HG03159 (cell line): Measurements from ENCODE around the gene LRMDA.
"Not testable (repeated sequence)": the region's sequence is repeated elsewhere in the genome, so short reads cannot be mapped to it uniquely, and the experiment has no call there.

Experiments
- ATAC-seq: cut with Tn5 transposase; IDR thresholded peaks from one replicate; pipeline ENCODE4 v1.9.1; 2021; ENCODE audit warnings: mild to moderate bottlenecking, moderate library complexity; ENCODE audit not compliant: unreplicated experiment

Gene LRMDA

DNA sequence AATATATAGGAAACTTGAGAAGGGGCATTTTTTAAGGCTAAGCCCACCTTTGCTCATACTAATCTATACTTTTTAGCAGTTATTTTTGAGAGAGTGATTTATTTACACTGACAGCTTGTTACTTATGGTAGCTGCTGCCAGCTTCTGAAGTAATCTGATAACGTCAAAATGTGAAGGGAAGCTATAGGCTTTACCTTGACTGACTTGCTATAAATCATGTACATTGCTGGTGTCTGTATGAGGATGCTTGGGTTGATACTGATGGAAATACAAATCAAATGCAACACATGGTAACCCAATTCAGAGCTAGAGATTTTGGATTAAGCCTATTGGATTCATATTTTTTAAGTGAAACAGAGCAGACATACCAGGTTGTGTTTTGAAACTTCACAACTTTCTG, 299.4 kb downstream of the LRMDA start:
- no peak for ATAC-seq

DNA sequence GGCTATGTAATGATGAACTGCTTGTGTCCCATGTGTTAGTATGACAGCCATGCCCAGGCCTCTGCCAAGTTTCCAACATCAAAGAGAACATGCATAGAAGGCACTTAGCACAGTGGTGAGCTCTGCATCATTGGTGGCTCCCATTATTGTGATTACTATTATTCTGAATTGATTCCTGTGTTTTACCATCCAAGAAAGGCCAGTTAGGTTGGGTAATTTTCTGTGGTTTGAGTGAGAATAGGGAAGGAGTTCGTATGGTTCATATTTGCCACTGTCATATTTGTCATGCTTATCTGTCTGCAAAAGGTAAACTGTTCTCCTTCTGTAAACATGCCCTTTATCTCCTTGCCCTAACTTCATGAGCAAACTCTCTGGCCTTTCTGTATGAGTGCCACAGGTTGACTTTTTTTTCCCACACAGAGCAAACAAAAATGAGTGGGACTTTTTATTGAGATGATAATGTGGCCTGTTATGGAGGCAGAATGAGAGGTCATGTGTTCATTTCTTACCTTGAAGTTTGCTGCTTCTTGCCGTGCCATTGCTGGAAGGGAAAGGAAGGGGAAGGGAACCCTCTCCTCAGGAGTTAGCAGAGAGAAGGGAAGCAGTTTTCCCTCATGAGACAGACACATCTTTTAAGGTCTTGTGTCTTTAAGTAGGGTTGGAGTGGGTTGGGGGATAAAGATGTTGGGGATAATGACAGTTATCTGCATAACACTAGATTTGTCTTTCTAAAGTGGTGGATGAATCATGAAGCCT, 301.9 kb downstream of the LRMDA start:
- no peak for ATAC-seq

DNA sequence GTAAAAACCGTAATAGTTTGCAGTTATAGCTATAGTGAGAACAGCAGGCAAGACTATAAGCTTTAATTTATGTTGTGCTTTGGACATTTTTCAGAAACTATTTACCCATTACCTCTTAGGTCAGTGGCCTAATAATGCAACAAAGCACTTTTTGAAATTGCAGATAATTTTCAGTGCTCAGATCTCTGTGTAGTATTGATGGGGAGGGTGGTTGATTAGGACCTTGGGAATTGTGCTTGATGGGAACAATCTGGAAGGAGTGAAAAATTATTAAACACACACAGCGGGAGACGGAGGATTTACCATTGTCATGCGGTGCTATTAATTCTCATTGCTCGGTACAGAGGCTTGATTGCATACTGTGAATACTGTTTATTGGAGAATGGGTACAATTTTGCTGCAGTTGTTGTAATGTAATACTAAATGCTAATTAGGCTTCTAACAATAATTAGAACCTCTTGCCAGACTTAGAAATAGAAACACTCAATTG, 304.8 kb downstream of the LRMDA start:
- ATAC-seq, result no peak

DNA sequence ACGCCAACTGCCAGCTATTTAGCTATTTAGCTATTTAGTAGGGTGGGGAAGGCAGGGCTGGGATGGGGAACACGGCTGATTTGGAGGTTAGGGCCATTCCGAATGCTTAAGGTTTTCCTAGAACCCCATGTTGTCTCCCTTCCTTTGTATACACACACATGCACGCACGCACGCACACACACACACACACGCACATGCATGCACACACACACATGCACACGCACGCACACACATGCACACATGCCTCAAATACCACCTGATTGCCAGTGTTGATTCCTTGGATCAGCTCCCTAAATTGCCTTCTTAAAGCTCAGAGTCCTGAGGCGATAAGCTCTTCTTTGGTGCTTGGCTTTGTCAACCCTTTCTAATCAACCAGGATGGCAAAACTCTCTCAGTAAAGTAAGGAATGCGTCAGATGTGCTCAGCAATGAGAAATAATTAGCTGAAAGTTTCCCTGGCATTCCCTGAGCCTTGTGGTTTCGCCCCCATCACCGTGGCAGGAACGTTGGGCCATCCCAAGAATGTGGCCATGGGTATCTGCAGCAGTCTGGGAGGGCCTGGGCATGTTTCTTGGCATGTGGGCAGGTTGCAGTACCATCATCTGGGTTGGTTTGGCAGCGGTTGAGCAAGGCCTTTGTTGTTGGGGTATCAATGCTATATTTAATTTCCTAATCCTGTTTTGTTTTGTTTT, 305.6 kb downstream of the LRMDA start:
- no peak for ATAC-seq

DNA sequence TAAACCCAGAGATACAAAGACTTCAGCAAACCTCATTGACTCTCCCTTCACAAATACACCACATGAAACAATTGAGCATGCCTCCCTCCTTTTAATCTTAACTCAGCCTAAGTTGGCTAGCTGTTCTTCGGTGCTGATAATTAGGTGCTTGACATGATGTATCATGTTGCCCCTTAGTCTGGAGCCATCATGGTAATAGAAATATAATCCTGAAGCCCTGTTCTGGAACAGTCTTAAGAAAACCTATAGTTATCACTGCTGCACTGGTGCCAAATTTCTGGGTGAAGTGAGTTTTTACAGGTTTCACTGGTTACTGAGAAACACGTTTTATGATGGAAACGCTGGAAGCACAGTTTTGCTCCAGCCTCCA, 306.1 kb downstream of the LRMDA start:
- ATAC-seq, result no peak

DNA sequence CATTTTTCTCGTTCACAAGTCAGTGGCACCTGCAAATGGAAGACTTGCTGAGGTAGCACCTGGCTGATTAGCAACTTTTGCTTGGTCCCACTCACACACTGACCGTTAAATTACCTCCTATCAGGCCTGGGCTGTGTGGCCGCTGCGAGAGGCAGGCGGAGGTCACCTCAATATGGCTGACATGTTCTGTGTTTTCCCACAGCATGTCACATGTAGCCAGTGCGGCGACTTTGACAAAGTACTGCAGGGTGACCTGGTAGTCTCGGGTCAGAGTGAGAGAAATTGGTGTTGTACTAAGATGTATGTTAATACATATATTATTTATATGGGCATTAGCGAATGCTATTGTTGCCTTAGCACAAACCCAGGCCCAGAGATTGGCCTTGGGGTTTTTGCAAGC, 307.5 kb downstream of the LRMDA start:
- no peak for ATAC-seq

DNA sequence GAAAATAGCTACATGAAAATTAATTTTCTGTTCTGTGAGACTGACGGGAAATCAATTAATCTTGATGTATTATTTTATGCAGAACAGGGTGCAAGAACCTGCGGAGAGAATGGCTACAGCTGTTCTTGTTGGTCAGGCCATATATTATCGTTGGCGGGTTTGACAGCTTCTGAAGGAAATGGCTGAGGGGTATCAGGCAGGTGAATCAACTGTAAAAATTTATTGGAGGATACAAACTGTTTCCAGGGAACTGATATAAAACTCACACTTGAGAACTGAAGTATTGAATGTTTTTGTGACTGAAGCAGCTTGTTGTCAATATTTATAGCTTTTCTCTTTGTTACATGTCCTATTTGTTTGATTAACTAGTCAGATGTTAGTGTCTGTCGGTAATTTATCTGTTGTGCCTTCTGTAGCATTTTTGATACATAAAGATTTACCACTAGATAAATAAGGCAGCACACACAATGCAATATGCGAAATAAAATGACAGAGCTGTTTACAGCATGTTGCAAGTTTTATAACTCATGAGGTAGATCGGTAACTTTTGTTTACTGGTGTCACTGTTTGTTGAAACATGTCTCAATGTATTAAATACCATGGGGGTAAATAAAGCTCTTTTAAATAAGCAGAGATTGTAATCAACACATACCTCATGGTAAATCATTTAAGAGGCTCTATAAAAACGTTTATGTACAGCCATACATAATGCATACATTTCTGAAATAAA, 308.2 kb downstream of the LRMDA start:
- ATAC-seq, result no peak

DNA sequence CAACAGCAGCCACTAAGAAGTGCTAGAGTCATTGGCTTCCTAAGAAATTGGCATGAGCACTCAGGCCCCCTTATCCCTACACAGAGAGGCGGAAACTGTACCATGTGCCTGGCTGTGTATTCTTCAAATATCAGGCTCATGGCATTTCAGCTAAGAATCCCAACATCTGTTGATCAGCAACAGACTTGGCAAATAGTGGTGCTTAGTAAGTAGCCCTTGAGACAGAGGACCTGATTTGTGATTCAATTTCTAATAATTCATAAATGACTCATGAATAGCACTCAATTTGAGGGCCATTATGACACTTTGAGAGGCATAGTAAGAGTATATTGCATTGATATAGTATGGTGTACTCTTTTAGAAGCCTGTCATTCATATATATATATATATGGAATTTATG, 309.1 kb downstream of the LRMDA start:
- ATAC-seq, result no peak

DNA sequence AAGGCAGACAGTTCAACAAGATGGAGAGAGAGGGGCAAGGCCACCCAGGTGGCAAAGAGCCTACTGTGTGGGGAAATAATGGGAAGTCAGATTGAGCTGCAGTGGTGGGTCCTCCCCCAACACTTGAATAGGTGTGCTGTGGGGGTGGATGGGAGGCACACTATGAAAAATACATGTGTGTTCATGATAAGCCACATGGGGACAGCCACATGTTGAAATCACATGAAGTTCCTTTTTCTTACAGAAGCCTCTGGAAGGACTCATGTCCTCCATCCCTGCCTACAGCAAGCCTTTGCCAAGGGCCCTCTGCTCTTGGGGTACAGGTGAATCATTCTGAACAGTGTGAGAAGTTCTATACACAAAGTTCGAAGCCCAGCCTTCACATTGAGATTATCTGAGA, 310.9 kb downstream of the LRMDA start:
- no peak for ATAC-seq

DNA sequence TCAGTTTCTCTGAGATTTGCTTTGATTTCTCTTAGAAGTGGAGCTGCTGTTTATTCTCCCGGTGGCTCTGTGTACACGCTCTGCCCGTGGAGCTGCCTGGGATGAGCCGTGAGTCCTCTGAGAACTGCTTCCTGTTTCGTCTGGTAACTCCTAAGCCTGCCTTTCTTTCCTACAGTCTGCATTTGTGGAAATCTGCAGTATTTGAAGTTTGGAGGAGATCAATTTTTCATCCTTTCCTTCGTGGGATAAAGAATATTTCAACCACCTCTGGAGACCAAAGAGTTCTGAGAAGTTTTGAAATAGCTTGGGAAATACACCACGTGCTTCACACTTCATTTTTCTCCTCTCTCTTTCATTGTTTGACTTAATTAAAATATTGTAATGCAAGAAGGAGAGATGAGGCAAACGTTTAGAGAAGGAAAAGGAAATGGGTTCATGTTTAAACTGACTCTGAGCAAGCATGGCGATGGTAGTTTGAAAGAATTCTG, 311.9 kb downstream of the LRMDA start:
- ATAC-seq, result no peak

DNA sequence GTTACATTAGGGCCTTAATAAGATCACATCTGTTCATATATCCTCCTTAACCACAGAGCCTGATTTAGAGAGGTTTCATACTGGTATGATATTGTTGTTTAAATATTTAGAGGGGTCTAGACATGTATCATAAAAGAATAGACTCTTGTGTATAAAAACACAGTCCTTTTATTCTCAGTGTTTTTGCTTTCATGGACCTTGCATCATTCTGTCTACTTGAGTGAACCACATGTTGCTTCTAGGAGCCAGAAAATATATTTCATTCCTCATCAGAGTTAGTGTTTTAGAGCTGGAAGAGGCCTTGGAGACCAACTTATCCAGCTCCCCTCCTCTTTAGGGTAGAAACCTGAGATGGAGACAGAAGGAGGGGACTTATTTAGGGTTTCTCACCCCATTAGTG, 312.8 kb downstream of the LRMDA start:
- no peak for ATAC-seq

DNA sequence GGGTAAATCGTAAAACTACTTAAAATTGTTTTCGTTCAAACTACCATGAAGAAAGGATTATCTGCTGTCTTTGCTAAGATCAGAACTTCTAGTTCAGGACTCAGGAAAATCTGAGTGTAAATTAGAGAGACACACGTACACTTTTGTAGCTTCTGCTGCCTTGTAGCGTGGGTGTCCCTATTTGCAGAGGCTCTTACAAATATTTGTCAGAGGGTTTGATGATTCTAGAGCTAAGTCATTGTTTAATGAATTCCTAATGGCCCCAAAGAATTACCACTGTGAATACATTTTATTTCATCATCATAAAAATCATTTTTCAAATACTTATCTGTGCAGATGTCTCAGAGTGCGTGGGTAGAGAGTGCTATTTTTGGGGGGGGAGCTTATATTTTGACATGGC, 314.9 kb downstream of the LRMDA start:
- ATAC-seq, result no peak

DNA sequence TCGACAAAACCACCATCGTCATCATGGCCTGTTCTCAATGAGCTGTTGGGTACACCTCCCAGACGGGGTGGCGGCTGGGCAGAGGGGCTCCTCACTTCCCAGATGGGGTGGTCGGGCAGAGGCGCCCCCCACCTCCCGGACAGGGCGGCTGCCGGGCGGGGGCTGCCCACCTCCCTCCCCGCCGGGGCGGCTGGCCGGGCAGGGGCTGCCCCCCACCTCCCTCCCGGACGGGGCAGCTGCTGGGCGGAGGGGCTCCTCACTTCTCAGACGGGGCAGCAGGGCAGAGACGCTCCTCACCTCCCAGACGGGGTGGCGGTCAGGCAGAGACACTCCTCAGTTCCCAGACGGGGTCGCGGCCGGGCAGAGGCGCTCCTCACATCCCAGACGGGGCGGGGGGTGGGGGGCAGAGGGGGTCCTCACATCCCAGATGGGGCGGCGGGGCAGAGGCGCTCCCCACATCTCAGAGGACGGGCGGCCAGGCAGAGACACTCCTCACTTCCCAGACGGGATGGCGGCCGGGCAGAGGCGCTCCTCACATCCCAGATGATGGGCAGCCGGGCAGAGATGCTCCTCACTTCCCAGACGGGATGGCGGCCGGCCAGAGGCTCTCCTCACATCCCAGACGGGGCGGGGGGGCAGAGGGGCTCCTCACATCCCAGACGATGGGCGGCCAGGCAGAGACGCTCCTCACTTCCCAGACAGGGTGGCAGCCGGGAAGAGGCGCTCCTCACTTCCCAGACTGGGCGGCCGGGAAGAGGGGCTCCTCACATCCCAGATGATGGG, 318.9 kb downstream of the LRMDA start:
- ATAC-seq, result not testable (repeated sequence)

DNA sequence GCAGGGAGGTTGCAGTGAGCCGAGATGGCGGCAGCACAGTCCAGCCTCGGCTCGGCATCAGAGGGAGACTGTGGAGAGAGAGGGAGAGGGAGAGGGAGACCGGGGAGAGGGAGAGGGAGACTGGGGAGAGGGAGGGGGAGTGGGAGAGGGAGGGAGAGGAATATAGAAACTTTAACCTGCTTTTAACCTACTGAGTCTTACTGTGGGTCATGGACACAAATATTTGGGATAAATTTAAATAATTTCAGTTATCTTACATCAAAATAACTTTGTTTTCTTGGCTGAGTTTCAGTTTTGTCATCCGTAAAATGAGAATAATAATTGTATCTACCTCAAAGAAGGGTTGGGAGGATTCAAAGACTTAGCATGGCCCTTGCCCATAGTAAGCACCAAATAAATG, 319.8 kb downstream of the LRMDA start:
- ATAC-seq, result no peak

DNA sequence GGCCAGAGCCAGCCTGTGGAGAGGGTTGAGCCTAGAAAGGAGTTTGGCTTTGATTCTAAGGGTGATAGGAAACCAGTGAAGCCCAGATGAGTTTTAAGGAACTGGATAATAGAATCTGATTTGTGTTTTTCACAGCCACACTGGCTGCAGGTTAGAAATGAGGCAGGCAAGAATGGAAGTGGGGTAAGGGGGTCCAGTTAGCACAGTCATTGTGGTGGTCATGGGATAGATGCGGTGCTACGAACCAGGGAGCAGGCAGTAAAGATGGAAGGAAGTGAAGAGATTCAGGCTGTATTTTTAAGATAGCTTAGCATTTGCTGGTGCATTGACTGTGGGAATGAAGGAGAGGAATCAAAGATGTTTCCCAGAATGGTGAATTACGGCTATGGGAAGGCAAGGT, 322.2 kb downstream of the LRMDA start:
- ATAC-seq, result no peak

DNA sequence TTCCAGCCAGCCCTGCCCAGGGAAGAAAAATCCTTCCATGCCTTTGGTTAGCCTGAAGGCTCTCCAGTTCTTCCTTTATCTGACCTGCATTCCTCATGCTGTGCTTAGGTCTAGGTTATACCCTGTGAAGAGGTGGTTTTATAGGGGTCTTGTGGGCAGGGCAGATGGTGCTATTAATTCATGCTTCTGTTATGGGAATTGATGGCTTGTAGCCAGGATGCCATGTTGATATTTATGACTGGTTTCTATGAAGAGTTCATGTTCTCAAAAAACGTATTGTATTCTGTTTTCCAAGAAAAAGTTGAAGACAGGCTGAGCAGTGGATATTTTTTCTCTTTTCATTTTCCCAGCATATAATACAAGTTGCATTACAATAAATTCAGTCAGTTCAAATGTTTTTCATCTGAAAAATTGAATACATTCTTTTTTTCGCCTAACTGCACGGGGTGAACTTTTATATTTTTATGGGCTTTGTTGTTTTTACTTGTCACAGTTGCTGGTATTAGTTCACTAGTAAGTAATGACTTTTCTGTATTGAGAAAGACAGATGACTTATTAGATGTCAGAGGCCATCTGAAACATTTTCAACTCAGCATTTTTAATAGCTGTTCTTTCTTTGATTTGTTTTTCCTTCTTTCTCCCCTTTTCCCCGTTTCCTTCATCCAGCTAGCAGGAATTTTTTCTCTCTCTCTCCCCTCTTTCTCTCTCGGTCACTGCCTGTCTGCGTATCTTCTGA, 322.8 kb downstream of the LRMDA start:
- ATAC-seq, result no peak

DNA sequence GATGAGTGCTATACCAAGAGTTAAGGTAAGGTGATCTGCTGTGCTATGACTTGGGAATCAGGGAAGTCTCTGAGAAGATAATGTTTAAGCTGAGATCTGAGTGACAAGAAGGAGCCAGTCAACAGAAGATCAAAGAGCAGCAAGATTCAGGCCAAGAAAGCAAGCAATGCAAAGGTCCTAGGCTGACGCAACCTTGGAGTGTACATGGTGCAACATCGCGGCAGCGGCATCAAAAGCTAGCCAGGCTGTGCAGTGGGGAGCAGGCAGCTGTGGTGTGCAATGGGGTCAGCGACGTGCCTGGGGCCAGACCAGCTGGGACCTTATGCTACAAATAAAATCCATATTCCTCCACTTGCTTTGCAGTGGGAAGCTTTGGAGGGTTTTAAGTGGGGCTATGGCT, 324.1 kb downstream of the LRMDA start:
- no peak for ATAC-seq

DNA sequence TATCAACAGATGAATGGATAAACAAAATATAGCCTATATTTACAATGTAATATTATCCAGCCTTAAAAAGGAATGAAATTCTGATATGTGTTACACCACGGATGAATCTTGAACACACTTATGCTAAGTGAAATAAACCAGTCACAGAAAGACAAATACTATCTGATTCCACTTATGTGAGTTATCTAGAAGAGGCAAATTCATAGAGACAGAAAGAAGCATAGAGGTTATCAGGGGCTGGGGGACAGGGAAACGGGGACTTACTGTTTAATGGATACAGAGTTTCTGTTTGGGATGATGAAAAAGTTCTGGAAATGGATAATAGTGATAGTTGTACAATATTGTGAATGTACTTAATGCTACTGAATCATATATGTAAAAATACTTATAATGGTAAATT, 329.9 kb downstream of the LRMDA start:
- ATAC-seq, result no peak

DNA sequence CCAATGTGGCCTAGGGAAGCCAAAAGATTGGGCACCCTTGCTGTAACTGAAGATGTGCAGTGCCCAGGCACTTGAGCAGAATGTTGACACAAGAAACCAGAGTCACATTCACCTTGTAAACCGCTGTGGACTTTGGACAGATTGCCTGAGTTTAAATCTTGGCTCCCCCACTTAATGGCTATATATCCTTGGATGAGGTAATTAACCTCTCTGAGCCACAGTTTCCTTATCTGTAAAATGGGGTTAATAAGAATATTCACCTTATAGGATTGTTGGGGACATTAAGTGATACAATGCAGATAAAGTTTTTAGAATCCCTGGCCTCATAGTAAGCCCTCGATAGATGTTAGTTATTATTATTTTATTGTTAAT, 331.0 kb downstream of the LRMDA start:
- ATAC-seq, result no peak

DNA sequence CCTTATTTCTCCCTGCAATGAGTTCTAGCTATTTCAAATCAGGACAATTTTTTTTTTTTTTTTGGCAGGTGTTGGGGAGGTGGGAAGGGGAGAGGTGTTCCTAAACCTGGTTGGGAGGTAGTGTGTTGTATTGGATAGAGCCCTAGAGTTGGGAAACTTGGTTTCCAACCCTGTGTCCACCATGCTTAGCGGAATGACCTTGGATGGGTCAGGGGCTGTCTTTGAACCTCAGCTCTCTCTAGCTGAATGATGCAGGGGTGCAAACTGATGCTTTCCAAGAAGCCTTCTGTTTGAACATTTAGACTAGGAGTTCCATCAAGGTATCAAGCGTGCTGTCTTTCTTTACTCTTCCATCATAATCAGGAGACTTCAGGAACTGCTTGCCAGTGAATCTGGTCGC, 332.2 kb downstream of the LRMDA start:
- no peak for ATAC-seq
